WI38 (cell line): ENCODE data around the gene CTPS1.

Source experiments
- H3K4me3 ChIP-seq: 2 replicates; pipeline ENCODE4 v1.5.1; 2011; ENCODE audit warnings: low read depth, mild to moderate bottlenecking, control low read depth, low read length
- TF ChIP-seq, protein P1 (sequence below): IDR thresholded peaks from 2 replicates; pipeline ENCODE4 v1.5.1; 2012; ENCODE audit warnings: low read depth, mild to moderate bottlenecking, control low read depth, low read length

The CTPS1 gene

DNA sequence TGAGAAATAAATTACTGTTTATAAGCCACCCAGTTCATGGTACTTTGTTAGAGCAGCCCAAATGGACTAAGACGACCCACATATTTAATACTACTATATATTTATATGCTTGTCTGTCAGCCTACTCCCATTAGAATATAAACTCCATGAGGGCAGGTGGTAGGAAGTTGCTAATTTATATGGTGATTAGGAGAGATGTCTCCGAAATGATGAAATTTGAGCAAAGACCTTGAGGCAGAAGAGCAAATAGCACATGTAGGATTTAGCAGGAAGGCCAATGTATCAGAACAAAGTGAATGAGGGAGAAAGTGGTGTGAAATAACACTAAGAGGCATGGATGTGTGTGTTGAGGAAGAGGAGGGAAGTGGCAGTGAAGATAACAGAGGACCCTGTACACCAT is 52.7 kb downstream of the CTPS1 start:
- TF ChIP-seq, protein P1, sequence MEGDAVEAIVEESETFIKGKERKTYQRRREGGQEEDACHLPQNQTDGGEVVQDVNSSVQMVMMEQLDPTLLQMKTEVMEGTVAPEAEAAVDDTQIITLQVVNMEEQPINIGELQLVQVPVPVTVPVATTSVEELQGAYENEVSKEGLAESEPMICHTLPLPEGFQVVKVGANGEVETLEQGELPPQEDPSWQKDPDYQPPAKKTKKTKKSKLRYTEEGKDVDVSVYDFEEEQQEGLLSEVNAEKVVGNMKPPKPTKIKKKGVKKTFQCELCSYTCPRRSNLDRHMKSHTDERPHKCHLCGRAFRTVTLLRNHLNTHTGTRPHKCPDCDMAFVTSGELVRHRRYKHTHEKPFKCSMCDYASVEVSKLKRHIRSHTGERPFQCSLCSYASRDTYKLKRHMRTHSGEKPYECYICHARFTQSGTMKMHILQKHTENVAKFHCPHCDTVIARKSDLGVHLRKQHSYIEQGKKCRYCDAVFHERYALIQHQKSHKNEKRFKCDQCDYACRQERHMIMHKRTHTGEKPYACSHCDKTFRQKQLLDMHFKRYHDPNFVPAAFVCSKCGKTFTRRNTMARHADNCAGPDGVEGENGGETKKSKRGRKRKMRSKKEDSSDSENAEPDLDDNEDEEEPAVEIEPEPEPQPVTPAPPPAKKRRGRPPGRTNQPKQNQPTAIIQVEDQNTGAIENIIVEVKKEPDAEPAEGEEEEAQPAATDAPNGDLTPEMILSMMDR, result no peak
- H3K4me3 ChIP-seq, result no peak overlapping the region

DNA sequence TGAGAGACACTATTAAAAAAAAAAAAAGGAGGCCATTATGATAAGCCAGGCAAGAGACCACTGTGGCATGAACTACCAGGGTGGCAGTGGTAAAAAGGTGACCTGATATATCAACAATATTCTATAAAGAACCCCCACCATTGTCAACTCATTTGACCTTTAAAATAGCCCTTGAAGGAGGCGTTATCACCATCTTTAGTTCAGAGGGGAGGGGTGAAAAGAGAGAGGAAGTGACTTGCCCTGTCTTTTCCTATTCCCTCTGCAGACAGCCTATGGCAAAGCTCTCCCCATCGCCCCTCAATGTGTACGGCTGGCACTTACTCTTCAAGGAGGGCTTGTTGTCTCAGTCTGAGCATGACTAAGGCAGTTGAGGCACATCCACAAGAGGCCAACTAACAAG is 53.8 kb downstream of the CTPS1 start:
- H3K4me3 ChIP-seq, result no peak overlapping the region
- TF ChIP-seq, protein P1, result no peak

DNA sequence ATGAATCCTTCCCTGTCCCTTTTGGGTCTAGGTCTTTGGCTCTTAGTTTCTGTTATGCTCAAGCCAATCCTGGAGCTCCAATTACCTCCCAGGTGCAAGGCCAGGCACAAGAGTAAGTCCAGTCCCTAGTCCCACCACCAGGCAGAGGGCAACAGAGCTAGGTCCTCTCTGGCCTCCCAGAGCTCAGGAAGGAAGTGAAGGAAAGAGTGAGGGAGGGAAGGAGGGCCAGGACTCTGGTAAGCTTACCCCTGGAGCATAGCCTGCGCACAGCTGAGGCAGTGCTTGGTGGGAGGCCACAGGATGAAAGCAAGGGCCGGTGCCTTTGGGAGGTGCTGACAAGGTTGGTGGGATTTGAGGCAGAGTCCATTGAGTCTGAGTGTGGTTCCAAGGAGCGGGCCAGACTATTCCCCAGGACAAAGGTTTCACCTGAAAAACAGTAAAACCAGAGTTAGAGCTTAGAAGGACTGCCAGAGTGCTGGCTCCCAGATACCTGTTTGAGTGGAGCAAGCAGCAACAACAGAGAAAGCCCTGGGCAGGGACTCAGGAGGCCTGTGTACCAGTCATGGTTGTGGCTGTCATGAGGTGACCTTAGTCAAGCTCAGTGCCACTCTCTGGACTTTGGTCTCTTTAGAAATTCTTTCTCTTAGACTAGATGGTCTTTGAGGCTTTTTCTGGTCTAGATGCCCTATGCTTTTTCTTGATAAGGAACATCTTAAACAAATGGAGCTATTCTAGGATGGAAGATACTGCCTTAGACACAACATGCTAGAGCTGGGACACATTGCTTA is 57.8 kb downstream of the CTPS1 start:
- TF ChIP-seq, protein P1, result no peak
- no peak overlapping the region for H3K4me3 ChIP-seq

DNA sequence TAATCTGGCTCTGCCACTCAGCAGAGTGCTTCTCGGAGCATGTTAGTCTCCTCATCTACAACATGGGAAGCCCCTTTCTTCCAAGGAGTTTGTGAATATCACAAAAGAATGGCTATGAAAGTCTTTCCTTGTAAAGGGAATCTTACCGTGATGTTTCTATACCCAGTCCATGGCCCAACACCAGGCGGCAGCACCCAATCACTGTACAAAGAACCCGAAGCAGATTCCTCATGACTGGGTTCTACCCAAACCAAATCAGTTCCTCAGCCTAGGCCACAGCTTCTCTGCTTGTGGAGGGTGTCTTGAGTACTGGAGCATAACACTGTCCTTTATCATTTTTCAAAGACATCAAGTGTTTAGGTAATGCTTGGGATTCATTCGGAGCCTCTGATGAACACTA is 58.6 kb downstream of the CTPS1 start:
- TF ChIP-seq, protein P1, result no peak; the same call in 1 of the 2 replicates
- no peak overlapping the region for H3K4me3 ChIP-seq

DNA sequence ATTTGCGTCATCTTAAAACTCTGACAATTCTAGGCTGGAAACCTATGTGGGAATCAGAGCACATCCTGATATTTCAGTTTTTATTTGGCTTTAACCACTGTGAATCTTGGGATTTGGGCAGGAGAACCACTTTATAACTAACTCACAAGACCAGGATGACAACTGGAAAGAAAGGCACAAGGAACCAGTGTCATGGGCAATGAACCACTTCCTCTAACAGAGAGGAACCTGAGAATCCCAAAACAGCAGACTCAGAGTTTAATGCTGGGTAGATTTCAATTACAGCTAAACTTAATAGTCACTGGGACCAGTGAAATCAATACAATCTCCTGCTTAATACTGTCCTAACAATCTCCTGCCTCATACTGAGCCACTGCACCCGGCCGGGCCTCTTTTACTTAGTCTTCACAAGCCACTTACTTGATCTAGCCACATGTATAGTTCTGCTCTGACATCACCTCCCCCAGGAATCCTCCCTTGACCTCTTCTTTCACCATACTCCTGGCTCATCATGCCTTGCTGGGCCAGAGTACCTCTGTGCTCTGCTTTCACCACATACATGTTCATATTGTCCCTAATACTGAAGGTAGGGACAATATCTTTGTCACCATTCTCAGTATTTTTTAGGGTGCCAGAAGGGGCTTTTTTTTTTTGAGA is 62.2 kb downstream of the CTPS1 start:
- TF ChIP-seq, protein P1, result no peak
- H3K4me3 ChIP-seq, result no peak overlapping the region

DNA sequence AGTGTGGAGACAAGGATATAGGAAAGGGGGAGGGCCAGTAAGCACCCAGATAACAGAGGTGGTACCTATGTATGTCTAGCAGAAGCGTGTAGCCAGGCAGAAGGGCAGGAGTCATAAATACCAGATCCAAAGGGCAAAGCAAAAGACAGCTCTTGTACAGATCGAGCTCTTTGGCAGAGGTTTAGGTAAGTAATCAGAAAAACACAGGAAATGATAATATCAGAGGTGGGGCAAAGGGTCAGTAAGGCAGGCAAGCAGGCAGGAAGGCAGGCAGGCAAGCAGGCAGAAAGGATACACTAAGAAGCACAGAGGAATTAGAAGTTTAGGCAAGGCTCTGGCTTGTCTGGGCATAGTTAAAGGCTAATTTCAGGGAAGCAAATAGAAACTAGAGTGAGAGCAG is 64.7 kb downstream of the CTPS1 start:
- no peak overlapping the region for H3K4me3 ChIP-seq
- TF ChIP-seq, protein P1, result no peak

DNA sequence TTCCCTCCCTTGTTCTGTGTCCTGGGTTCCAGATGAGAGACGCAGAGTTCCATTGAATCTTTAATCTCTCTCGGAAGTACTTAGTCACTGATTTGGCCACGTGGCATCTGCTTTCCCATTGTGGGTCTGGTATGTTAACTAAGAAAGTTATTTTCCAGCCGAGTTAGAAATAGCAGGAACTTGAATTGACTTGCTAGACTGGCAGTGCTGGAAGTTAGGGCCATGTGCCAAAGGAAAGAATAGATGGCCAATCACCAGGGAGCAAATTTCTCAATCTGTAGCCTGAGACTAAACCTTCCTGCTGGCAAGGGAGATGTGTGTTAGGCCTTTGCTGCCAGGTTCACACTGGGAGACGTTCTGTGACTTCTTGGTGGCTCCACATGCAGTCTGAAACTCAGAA is 66.2 kb downstream of the CTPS1 start:
- H3K4me3 ChIP-seq, result no peak overlapping the region
- TF ChIP-seq, protein P1, result no peak
